Activated T-helper 17 cell treated with anti-CD3 and anti-CD28 coated beads, Interleukin-2, amount 50 U/mL, for 72 hours (primary cell): ENCODE measurements around the gene CNOT2. TPM values are rescaled to one million over a fixed set of nuclear protein-coding genes. Genes with fewer than 3 reads are reported as not detected.

Experiments
- ATAC-seq: fragments of 150-1000 bp; cut with Tn5 transposase; replicated peaks from 2 replicates; pipeline ENCODE4 v1.10.0; 2021; ENCODE audit warnings: mild to moderate bottlenecking, moderate library complexity
- H3K27ac Mint-ChIP-seq: one replicate; pipeline ENCODE4 v1.8.0; 2022; ENCODE audit warnings: mixed read lengths
- H3K27me3 Mint-ChIP-seq: one replicate; pipeline ENCODE4 v1.8.0; 2022; ENCODE audit warnings: mixed read lengths
- H3K36me3 Mint-ChIP-seq: one replicate; pipeline ENCODE4 v1.8.0; 2022; ENCODE audit warnings: low read depth, mild to moderate bottlenecking, mixed read lengths
- H3K4me1 Mint-ChIP-seq: one replicate; pipeline ENCODE4 v1.8.0; 2022; ENCODE audit warnings: mixed read lengths
- H3K4me3 Mint-ChIP-seq: one replicate; pipeline ENCODE4 v1.8.0; 2022; ENCODE audit warnings: mild to moderate bottlenecking, mixed read lengths
- H3K9me3 Mint-ChIP-seq: one replicate; pipeline ENCODE4 v1.8.0; 2022; ENCODE audit warnings: mixed read lengths
- total RNA-seq, 2 donors: library from RNA; stranded (reverse); gene quantifications; one replicate each; pipeline ENCODE4 v1.2.3, GENCODE V29; 2022

Gene CNOT2
- total RNA-seq, 2 donors from 2014 or later = 66.4 to 71.1 TPM

- no peak overlapping the region for H3K4me3 Mint-ChIP-seq
- H3K9me3 Mint-ChIP-seq = no peaks in the 10 kb centered on the region
- no peak overlapping the region for H3K27ac Mint-ChIP-seq
- no peaks in the 10 kb centered on the region for H3K27me3 Mint-ChIP-seq
- no peak for ATAC-seq
- no peaks in the 10 kb centered on the region for H3K4me1 Mint-ChIP-seq
- peaks cover 53% of the 10 kb centered on the region for H3K36me3 Mint-ChIP-seq
Observed at GRCh38 chr12:70351076-70351475, 107.8 kb downstream of the CNOT2 start.

DNA sequence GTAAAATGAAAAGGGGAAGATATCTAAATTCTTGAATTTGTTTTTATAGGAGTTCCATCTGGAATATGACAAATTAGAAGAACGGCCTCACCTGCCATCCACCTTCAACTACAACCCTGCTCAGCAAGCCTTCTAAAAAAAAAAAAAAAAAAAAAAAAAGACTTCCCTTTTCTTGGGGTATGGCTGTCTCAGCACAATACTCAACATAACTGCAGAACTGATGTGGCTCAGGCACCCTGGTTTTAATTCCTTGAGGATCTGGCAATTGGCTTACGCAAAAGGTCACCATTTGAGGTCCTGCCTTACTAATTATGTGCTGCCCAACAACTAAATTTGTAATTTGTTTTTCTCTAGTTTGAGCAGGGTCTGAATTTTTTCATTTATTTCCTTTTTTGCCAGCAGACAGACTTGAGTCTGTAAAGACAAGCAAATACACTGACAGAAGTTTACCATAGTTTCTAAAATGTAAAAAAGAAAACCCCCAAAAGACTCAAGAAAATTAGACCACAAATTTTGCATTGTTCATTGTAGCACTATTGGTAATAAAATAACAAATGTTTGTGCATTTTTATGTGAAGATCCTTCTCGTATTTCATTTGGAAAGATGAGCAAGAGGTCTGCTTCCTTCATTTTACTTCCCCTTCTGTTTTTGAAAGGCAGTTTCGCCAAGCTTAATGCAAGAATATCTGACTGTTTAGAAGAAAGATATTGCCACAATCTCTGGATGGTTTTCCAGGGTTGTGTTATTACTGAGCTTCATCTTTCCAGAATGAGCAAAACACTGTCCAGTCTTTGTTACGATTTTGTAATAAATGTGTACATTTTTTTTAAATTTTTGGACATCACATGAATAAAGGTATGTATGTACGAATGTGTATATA lies 110.8 kb downstream of the CNOT2 start:
- peaks cover 36% of the 10 kb centered on the region for H3K36me3 Mint-ChIP-seq
- no peak for ATAC-seq
- peaks cover 5% of the 10 kb centered on the region for H3K4me1 Mint-ChIP-seq
- H3K9me3 Mint-ChIP-seq = no peaks in the 10 kb centered on the region
- H3K27ac Mint-ChIP-seq = no peak overlapping the region
- no peak overlapping the region for H3K4me3 Mint-ChIP-seq
- no peaks in the 10 kb centered on the region for H3K27me3 Mint-ChIP-seq

DNA sequence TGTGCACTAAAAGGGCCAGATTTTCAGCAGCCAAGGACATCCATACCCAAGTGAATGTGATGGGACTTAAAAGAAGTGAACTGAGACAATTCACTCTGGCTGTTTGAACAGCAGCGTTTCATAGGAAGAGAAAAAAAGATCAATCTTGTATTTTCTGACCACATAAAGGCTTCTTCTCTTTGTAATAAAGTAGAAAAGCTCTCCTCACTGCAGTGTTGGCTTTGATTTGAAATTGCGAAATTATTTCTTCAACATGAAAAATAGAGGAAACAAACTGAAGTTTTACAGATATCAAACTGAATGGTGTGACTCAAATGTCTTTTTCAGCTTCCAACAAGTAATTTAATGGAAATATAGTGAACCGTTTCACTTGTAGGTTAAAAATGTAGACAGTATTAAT lies 111.6 kb downstream of the CNOT2 start:
- no peak overlapping the region for H3K27ac Mint-ChIP-seq
- no peak for ATAC-seq
- H3K4me1 Mint-ChIP-seq = peaks cover 5% of the 10 kb centered on the region
- no peak overlapping the region for H3K4me3 Mint-ChIP-seq
- H3K9me3 Mint-ChIP-seq = no peaks in the 10 kb centered on the region
- no peaks in the 10 kb centered on the region for H3K27me3 Mint-ChIP-seq
- peaks cover 33% of the 10 kb centered on the region for H3K36me3 Mint-ChIP-seq

DNA sequence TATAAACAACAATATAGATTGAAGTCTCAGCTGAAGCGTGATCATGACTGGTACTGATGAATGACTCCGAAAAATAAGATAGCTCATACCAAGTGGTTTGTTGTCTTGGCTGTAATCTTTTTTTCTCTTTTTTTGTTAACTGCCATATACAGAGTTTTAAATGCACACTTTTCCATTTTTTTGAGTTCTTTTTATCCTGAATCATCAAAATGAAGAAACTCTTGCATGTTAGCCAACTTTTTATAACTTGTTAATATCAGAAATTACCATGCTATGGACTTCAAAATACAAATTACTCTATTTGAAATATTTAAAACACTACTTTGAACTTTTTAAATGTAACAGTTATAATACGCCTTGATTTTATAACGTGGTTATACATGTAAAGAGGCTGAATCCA lies 112.7 kb downstream of the CNOT2 start:
- ATAC-seq = no peak
- H3K4me3 Mint-ChIP-seq = no peak overlapping the region
- peaks cover 30% of the 10 kb centered on the region for H3K36me3 Mint-ChIP-seq
- no peaks in the 10 kb centered on the region for H3K27me3 Mint-ChIP-seq
- no peak overlapping the region for H3K27ac Mint-ChIP-seq
- no peaks in the 10 kb centered on the region for H3K9me3 Mint-ChIP-seq
- H3K4me1 Mint-ChIP-seq = peaks cover 5% of the 10 kb centered on the region

- Mint-ChIP-seq H3K4me3 (no peak overlapping the region), H3K36me3 (peaks cover 12% of the 10 kb centered on the region), H3K9me3 (no peaks in the 10 kb centered on the region), H3K27me3 (peaks cover 6% of the 10 kb centered on the region), H3K27ac (no peak overlapping the region), H3K4me1 (peaks cover 5% of the 10 kb centered on the region)
- ATAC-seq = no peak
Observed at GRCh38 chr12:70359458-70360197, 116.4 kb downstream of the CNOT2 start.

DNA sequence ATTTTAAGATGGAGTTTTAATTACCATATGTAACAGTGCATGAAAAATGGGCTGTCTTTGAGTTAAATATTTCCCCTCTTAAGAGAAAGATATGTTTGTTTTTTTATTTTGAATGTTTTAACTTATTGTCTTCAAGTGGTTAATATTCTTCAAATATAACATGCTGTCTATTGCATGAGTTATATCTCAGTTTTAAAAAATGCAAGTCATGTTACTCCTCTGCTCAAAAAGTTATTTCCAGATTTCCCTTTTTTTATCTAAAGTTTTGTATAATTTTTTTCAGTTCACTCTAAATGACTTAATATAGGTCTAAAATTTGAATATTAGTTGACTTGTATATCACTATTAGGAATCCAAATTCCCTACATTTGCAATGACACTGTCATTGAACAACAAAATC lies 117.0 kb downstream of the CNOT2 start:
- no peak overlapping the region for H3K4me3 Mint-ChIP-seq
- peaks cover 5% of the 10 kb centered on the region for H3K4me1 Mint-ChIP-seq
- no peak for ATAC-seq
- peaks cover 11% of the 10 kb centered on the region for H3K27me3 Mint-ChIP-seq
- peaks cover 6% of the 10 kb centered on the region for H3K36me3 Mint-ChIP-seq
- no peaks in the 10 kb centered on the region for H3K9me3 Mint-ChIP-seq
- H3K27ac Mint-ChIP-seq = no peak overlapping the region

- no peak for ATAC-seq
- peaks cover 16% of the 10 kb centered on the region for H3K27me3 Mint-ChIP-seq
- H3K4me1 Mint-ChIP-seq = no peaks in the 10 kb centered on the region
- no peaks in the 10 kb centered on the region for H3K9me3 Mint-ChIP-seq
- no peaks in the 10 kb centered on the region for H3K36me3 Mint-ChIP-seq
- peak overlapping the region; percentile 64 for H3K4me3 Mint-ChIP-seq
- H3K27ac Mint-ChIP-seq = no peak overlapping the region
Observed at GRCh38 chr12:70364695-70365397, 121.6 kb downstream of the CNOT2 start.

GRCh38 chr12:70365398-70365647 lies 122.1 kb downstream of the CNOT2 start:
- no peak overlapping the region for H3K27ac Mint-ChIP-seq
- H3K27me3 Mint-ChIP-seq = peaks cover 16% of the 10 kb centered on the region
- no peaks in the 10 kb centered on the region for H3K36me3 Mint-ChIP-seq
- no peak for ATAC-seq
- H3K4me1 Mint-ChIP-seq = no peaks in the 10 kb centered on the region
- peak overlapping the region; percentile 64 for H3K4me3 Mint-ChIP-seq
- H3K9me3 Mint-ChIP-seq = no peaks in the 10 kb centered on the region

- peak; percentile 96 for ATAC-seq
- H3K27ac Mint-ChIP-seq = peak within 1 kb of the TSS; percentile 76
- peaks cover 16% of the 10 kb centered on the region for H3K27me3 Mint-ChIP-seq
- peak within 1 kb of the TSS; percentile 96 for H3K4me3 Mint-ChIP-seq
- H3K36me3 Mint-ChIP-seq = no peaks in the 10 kb centered on the region
- no peaks in the 10 kb centered on the region for H3K4me1 Mint-ChIP-seq
- H3K9me3 Mint-ChIP-seq = no peaks in the 10 kb centered on the region
Observed at GRCh38 chr12:70365648-70366518, 122.7 kb downstream of the CNOT2 start, which contains the start of gene KCNMB4. KCNMB4 (plus strand) TSS chr12:70366290; CDS start chr12:70366735, 445 bp downstream.

- Mint-ChIP-seq H3K36me3 (no peaks in the 10 kb centered on the region), H3K27ac (peak overlapping the region; percentile 76)
Observed at GRCh38 chr12:70366581-70367257, 123.5 kb downstream of the CNOT2 start.

DNA sequence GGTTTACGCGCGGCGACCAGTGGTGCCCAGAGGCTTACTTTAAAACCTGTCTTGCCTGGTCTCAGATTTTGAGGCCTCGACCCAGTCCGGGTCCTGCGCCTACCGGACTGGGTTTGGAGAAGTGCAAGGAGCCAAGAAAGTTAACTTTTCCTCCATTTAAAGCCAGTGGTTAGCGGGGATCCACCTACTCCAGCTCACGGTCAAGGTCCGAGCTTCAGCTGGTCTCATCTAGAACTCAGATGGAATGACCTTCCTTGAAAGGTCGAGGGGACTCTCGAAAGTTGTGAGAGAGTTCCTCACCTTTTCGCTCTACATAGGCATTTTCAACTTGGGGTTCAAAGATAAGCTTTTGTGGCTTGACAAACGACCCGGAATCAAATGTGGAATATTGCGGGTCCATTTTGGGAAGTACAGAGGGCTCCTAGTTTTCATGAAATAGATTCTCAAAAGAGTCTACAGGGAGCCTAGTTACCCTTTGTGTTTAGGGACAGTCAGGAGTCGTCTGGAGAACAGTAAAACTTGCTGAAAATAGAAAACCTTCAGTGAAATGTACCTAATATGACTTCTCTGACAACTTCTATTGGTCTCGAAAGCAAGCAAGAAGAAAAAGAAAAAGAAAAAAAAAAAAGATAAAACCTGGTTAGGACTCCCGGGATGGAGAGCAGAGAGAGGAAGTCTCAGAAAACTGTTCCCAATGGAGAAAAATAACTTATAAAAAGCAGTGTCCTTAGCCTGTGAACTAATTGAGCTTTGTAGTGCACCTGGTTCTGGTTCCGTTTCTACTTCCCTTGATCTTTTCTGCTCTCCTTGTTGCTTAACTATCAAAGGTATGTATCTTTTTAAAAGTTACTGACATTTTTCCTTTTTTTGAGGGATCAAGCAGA lies 124.3 kb downstream of the CNOT2 start:
- ATAC-seq = no peak
- Mint-ChIP-seq H3K4me3 (peak overlapping the region; percentile 96), H3K4me1 (no peaks in the 10 kb centered on the region), H3K27ac (no peak overlapping the region), H3K27me3 (peaks cover 16% of the 10 kb centered on the region), H3K9me3 (no peaks in the 10 kb centered on the region), H3K36me3 (no peaks in the 10 kb centered on the region)

More at GRCh38 chr12:70366581-70367257, 123.5 kb downstream of the CNOT2 start:
- peak; percentile 54 for ATAC-seq
- Mint-ChIP-seq H3K4me1 (no peaks in the 10 kb centered on the region), H3K4me3 (peak overlapping the region; percentile 96), H3K9me3 (no peaks in the 10 kb centered on the region), H3K27me3 (peaks cover 16% of the 10 kb centered on the region)

GRCh38 chr12:70372881-70373280 lies 129.6 kb downstream of the CNOT2 start:
- ATAC-seq = no peak
- H3K9me3 Mint-ChIP-seq = no peaks in the 10 kb centered on the region
- no peaks in the 10 kb centered on the region for H3K36me3 Mint-ChIP-seq
- no peak overlapping the region for H3K27ac Mint-ChIP-seq
- no peaks in the 10 kb centered on the region for H3K4me1 Mint-ChIP-seq
- H3K4me3 Mint-ChIP-seq = no peak overlapping the region
- no peaks in the 10 kb centered on the region for H3K27me3 Mint-ChIP-seq

DNA sequence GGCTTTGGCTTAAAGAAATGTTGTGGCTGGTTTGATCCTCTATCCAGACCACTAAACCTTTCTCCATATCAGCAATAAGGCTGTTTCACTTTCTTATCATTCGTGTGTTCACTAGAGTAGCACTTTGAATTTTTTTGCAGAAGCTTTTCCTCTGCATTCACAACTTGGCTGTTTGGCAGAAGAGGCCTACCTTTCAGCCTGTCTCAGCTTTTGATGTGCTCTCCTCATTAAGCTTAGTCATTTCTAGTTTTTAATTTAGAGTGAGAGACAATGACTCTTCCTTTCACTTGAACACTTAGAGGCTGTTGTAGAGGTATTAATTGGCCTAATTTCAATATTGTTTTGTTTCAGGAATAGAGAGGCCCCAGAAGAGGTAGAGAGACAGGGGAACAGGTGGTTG lies 136.6 kb downstream of the CNOT2 start:
- Mint-ChIP-seq H3K4me3 (no peak overlapping the region), H3K9me3 (peaks cover 4% of the 10 kb centered on the region), H3K4me1 (peaks cover 6% of the 10 kb centered on the region), H3K36me3 (no peaks in the 10 kb centered on the region), H3K27ac (no peak overlapping the region), H3K27me3 (no peaks in the 10 kb centered on the region)
- peak; percentile 72 for ATAC-seq
